Measurements from ENCODE around the gene CDC16.

The CDC16 gene

GRCh38 chr13:114296902-114297301, 62.2 kb downstream of the CDC16 start:
- H3K4me3 ChIP-seq (ENCODE audit: low read depth, low read length): no peak overlapping the region

DNA sequence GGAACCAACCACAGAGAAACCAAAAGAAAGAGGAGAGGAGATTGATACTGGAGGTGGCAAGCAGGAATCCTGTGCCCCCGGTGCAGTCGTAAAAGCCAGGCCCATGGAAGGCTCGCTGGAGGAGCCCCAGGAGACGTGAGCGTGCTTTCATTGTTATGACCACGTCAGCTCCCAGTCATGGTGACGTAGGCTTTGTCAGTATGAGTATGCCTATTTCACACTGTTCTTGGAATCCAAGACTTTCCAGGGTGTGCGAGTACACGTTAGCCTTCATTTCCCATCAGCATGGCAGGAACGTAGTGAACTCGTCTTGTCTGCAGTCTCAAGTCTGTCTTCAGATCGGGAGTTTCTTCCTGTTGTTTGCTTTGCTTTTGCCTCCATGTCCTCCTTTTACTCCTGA, 64.2 kb downstream of the CDC16 start:
- no peak overlapping the region for H3K4me3 ChIP-seq (ENCODE audit: low read depth, low read length)

DNA sequence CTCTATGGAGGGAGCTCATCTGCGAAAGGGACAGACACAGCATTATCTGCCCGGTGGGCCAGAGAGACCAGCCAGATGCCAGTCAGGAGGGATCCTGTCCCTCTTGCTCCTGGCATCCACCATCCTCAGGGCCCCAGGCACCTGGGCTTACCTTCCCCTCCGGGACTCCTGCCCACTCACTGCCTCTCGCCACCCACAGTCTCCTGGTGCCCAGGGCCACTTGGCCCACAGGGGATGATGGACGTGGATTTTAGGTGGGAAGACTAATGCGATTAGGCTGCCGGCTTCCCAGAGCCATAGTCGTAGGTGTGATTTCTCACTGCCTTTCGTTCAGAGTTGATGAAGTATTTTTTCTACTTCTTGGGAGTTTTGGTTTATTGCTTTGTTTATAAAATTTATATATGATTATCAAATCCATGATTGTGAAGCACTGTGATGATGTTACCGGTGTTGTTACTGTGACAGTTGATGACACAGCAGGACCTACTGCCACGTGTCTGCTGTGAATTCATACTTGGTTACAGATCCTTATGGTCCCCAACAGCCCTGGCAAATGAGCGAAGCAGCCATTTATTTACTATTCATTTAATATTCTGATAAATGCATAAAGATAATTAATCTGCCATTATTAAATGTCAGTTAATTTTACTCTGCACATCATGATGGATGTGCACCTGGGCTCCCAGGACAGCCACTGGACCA, 65.1 kb downstream of the CDC16 start:
- H3K4me3 ChIP-seq (ENCODE audit: low read depth, low read length): no peak overlapping the region

DNA sequence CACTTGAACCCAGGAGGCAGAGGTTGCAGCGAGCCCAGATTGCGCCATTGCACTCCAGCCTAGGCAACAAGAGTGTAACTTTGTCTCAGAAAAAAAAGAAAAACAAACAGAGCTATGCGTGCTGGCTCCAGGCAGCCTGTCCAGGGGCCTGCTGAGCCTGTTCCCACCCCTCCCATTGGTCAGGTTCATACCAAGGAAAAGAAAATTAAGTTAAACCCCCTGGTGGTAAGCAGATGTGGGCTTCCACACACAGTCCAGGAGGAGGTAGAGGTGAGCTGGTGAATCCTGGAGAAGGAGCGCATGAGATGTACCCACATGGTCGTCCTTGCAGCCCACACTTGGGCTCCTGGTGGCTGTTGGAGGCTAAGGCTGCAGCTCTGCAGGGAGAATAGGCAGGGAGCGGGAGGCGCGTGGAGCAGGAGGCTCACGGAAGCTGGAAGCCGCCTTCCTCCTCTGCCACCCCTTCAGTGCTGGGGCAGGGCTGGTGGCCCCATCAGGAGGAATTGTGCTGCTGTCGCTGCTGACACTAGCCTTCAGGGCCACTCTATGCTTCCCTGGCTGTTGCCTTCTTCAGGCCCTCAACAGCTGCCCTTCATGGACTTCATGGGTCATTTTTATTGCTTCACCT, 69.1 kb downstream of the CDC16 start:
- no peak overlapping the region for H3K4me3 ChIP-seq (ENCODE audit: low read depth, low read length)

DNA sequence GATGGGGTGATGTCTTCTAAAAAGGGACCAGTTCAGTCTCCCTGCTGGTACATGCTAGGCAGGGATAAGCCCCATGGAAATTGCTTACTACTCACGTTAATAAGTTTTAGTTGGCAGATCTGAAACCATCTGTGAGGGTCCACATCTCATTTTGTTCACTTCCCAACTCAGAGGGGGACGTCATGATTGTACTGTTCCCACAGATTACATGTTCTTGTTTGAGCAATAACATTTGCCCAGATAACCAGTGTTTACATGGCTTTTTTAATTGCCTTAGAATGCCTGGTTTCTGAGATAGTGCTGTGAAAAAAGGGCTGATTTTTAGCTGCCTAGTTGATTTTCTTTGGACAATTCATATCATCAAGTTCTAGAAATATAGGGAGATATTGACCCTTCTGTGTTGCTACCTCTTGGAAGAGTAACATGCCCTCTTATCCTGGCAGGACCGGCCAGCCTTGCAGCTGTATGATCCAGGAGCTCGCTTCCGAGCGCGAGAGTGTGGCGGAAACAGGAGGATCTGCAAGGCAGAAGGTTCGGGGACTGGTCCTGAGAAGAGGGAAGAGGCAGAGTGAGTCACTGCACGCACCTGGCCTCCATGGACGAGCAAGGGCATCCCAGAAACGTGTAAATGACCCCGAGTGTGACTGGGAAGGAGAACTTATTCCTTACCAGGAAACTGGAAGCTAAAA, 69.8 kb downstream of the CDC16 start:
- H3K4me3 ChIP-seq (ENCODE audit: low read depth, low read length): no peak overlapping the region

GRCh38 chr13:114309086-114309485, 74.4 kb downstream of the CDC16 start:
- H3K4me3 ChIP-seq (ENCODE audit: low read depth, low read length): no peak overlapping the region

- H3K4me3 ChIP-seq (ENCODE audit: low read depth, low read length): no peak overlapping the region
Measured at GRCh38 chr13:114309806-114310410, 75.2 kb downstream of the CDC16 start.

DNA sequence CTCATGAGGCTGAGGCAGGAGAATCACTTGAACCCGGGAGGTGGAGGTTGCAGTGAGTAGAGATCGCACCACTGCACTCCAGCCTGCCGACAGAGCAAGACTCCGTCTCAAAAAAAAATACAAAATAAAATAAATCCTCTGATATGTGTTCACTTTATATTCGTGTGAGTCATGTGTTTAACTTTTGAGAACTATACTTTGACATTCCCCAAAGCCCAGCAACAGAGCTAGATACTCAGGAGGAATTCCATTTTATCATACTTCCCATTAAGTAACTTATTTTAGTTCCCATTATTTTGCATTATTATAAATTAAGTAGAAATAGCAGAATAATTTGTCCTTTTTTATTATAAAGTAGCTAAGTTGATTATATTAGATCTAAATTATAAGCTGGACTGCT, 76.3 kb downstream of the CDC16 start:
- H3K4me3 ChIP-seq (ENCODE audit: low read depth, low read length): no peak overlapping the region

DNA sequence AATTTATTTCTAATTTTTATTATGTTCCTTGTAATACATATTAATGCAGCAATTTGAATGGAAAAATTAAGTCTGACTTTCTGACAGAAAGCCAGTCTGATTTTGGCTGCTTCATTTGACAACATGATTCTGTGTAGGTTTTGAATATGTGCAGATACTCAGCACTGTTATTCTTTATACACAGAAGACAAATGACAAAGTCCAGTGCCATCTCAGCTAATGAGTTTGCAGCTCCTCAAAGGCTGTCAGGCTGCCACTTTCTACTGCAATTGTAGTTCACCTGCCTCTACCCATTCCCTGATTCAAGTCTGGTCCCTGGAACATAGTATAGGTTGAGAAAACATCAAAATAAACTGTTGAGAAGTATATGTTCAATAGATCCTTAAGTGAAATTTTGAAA, 76.7 kb downstream of the CDC16 start:
- no peak overlapping the region for H3K4me3 ChIP-seq (ENCODE audit: low read depth, low read length)

DNA sequence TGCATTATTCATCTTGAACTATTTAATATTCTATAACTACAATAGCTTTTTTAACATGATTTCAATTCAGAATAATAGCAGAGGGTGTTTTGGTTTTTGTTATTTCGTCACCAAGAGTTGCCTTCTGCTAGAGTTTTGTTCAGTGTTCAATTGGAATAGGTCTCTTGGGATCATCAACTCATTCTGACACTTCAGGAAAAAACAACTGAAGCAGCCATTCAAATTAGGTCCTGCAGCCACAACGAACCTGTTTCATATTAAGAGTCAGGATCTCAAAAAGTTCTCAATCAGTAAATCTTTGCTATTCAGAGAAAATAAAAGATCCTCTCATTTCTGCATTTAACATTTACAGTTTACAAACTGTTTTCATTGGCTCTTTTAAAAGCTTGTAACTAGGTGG, 77.2 kb downstream of the CDC16 start:
- no peak overlapping the region for H3K4me3 ChIP-seq (ENCODE audit: low read depth, low read length)

GRCh38 chr13:114313061-114313860, 78.6 kb downstream of the CDC16 start:
- peak overlapping the region; percentile 84 for H3K4me3 ChIP-seq (ENCODE audit: low read depth, low read length)

- peak within 1 kb of the TSS; percentile 84 for H3K4me3 ChIP-seq (ENCODE audit: low read depth, low read length)
Measured at GRCh38 chr13:114314074-114314912, 79.6 kb downstream of the CDC16 start, which contains the start of gene CHAMP1. CHAMP1 (plus strand) TSS chr13:114314503; CDS start chr13:114323843, 9,340 bp downstream.

- peak overlapping the region; percentile 84 for H3K4me3 ChIP-seq (ENCODE audit: low read depth, low read length)
Measured at GRCh38 chr13:114315074-114315785, 80.5 kb downstream of the CDC16 start.

GRCh38 chr13:114318624-114319023, 83.9 kb downstream of the CDC16 start:
- H3K4me3 ChIP-seq (ENCODE audit: low read depth, low read length): no peak overlapping the region

DNA sequence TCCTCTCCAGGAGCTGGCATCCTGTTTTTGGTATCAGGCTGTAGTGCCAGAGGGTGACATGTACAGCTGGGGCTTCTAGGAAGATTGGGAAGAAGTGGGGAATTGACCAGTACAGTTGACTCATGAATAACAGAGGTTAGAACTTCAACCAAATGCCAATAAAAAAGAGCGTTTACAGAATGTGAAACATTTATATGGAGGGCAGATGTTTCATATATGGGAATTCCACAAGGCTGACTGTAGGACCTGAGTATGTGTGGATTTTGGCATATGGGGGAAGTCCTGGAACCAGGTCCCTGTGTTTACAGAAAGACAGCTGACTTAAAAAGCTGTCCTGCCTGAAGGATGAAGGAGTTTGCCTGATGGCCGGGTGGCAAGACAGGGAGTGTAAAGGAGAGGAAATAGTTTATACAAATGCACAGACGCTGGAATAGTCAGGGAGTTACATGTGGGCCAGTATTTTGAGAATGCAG, 84.8 kb downstream of the CDC16 start:
- H3K4me3 ChIP-seq (ENCODE audit: low read depth, low read length): no peak overlapping the region

GRCh38 chr13:114320065-114320464, 85.4 kb downstream of the CDC16 start:
- no peak overlapping the region for H3K4me3 ChIP-seq (ENCODE audit: low read depth, low read length)

DNA sequence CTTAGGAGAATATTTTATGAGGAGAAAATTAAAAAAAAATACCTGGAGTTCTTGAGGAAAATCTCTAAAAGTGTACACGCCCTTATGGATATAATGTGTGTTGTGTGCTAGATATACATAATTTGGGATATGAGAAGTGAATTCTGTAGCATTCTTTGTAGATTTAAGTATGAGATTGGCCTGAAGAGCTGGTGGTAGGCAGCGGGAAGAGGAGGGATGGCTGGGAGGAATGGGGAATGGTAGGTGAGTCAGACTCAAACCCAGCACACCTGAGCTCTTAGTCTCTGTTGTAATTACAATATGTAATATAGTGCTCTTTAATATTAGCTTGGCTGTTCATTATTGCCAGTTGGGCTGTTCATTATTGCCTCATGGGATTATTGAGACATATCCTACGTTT, 86.6 kb downstream of the CDC16 start:
- H3K4me3 ChIP-seq (ENCODE audit: low read depth, low read length): no peak overlapping the region
